GM19324 (cell line): ENCODE results near the gene FIS1.
A peak's percentile ranks its signal among the peaks of the same experiment; 100 is the strongest.
"Not testable (repeated sequence)": the region's sequence is repeated elsewhere in the genome, so short reads cannot be mapped to it uniquely, and the experiment has no call there.

Source experiments
- ATAC-seq: cut with Tn5 transposase; IDR thresholded peaks from one replicate; pipeline ENCODE4 v1.9.1; 2021; ENCODE audit warnings: mild to moderate bottlenecking, moderate library complexity; ENCODE audit not compliant: unreplicated experiment, low FRiP score

Gene FIS1

GRCh38 chr7:101244375-101245146, at the start of gene FIS1:
TSS of gene FIS1 (minus strand) at chr7:101245081. CDS start at chr7:101245004, 77 bp downstream.
- ATAC-seq, result peak; percentile 91

GRCh38 chr7:101294039-101294831, 49.4 kb upstream of the FIS1 start:
- ATAC-seq, result no peak

GRCh38 chr7:101293069-101294021, 48.5 kb upstream of the FIS1 start:
- not testable (repeated sequence) for ATAC-seq

GRCh38 chr7:101292566-101292965, 47.7 kb upstream of the FIS1 start:
- ATAC-seq, result not testable (repeated sequence)

GRCh38 chr7:101290186-101291037, 45.5 kb upstream of the FIS1 start:
- peak; percentile 10 for ATAC-seq

GRCh38 chr7:101289687-101290086, 44.8 kb upstream of the FIS1 start:
- ATAC-seq, result peak; percentile 56

- no peak for ATAC-seq
Observed at GRCh38 chr7:101288439-101288838, 43.6 kb upstream of the FIS1 start.

GRCh38 chr7:101287032-101287431, 42.2 kb upstream of the FIS1 start:
- ATAC-seq, result no peak

- ATAC-seq, result not testable (repeated sequence)
Observed at GRCh38 chr7:101285880-101286279, 41.0 kb upstream of the FIS1 start.

GRCh38 chr7:101285171-101285570, 40.3 kb upstream of the FIS1 start:
- ATAC-seq, result no peak

GRCh38 chr7:101280912-101281311, 36.0 kb upstream of the FIS1 start:
- ATAC-seq, result not testable (repeated sequence)

- no peak for ATAC-seq
Observed at GRCh38 chr7:101278461-101279292, 33.8 kb upstream of the FIS1 start.

GRCh38 chr7:101277155-101277554, 32.3 kb upstream of the FIS1 start:
- ATAC-seq, result no peak

GRCh38 chr7:101273206-101273605, 28.3 kb upstream of the FIS1 start:
- no peak for ATAC-seq

- no peak for ATAC-seq
Observed at GRCh38 chr7:101271021-101271420, 26.1 kb upstream of the FIS1 start.

- no peak for ATAC-seq
Observed at GRCh38 chr7:101269664-101270063, 24.8 kb upstream of the FIS1 start.

- no peak for ATAC-seq
Observed at GRCh38 chr7:101265622-101266516, 21.0 kb upstream of the FIS1 start.
